Measurements from ENCODE around the gene GSK3B. TPM values are rescaled to one million over a fixed set of nuclear protein-coding genes. Genes with fewer than 3 reads are reported as not detected.
"Not testable (repeated sequence)": the region's sequence is repeated elsewhere in the genome, so short reads cannot be mapped to it uniquely, and the experiment has no call there.

GSK3B gene
- total and polyA plus RNA-seq, 3 donors from 2014 or later: 64.9 to 73.1 (median 65.1) TPM

DNA sequence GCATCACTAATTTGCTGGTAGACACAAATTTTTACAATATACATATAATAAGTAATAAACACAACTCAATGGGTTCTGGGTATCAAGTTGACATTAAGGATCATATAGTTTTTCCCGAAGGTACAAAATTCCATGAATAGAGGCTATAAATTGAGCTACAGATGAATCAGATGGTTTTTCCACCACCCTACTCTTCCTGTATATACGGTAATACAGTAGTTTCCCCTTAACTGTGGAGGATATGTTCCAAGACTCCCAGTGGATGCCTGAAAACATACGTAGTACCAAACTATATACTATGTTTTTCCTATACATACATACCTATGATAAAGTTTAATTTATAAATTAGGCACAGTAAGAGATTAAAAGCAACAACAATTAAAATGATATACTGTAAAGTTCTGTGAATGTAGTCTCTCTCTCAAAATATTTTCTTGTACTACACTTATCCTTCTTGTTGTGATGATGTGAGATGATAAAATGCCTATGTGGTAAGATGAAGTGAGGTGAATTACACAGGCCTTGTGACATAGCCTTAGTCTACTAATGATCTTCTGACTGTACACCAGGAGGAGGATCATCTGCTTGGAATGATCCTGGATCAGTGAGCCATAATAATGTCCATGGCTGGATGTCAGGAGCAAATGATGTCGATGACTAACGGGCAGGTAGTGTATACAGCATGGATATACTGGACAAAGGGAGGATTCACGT lies 195.6 kb downstream of the GSK3B start:
- WGBS, 2 donors: 95 to 97% methylated on average over 6 of the region's 6 CpGs
- no peak for DNase-seq
- Histone ChIP-seq H3K27ac (no peak overlapping the region), H3K4me1 (no peaks in the 10 kb centered on the region), H3K27me3 (no peaks in the 10 kb centered on the region), H3K4me3 (no peak overlapping the region), H3K36me3 (ENCODE audit: low read depth, missing control alignments) (no peaks in the 10 kb centered on the region), H3K9me3 (no peaks in the 10 kb centered on the region)
- no peak for TF ChIP-seq POLR2A (IDR thresholded peaks at IDR 0.05)
- TF ChIP-seq, protein P1, sequence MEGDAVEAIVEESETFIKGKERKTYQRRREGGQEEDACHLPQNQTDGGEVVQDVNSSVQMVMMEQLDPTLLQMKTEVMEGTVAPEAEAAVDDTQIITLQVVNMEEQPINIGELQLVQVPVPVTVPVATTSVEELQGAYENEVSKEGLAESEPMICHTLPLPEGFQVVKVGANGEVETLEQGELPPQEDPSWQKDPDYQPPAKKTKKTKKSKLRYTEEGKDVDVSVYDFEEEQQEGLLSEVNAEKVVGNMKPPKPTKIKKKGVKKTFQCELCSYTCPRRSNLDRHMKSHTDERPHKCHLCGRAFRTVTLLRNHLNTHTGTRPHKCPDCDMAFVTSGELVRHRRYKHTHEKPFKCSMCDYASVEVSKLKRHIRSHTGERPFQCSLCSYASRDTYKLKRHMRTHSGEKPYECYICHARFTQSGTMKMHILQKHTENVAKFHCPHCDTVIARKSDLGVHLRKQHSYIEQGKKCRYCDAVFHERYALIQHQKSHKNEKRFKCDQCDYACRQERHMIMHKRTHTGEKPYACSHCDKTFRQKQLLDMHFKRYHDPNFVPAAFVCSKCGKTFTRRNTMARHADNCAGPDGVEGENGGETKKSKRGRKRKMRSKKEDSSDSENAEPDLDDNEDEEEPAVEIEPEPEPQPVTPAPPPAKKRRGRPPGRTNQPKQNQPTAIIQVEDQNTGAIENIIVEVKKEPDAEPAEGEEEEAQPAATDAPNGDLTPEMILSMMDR (IDR thresholded peaks at IDR 0.05): no peak
- intact Hi-C loops (cut with DNase I; ENCODE audit: low total_unique reads): no loop called here

DNA sequence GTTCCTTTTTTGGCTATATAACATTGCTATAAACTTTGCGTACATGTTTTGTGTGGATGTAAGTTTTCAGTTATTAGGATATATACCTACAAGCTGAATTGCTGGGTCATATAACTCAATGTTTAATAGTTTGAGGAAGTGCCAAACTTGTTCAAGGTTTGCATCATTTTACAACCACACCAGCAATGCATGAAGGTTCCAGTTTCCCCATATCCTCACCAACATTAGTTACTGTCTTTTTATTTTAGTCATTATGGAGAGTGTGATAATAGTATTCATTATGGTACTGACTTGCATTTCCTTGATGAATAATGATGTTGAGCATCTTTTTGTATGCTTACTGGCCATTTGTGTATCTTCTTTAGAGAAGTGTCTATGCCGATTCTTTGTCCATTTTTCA lies 200.1 kb downstream of the GSK3B start:
- WGBS, 2 donors: 97 to 98% methylated on average over 2 of the region's 2 CpGs
- no peaks in the 10 kb centered on the region for H3K27me3 ChIP-seq
- no peak overlapping the region for H3K27ac ChIP-seq
- intact Hi-C loops (cut with DNase I; ENCODE audit: low total_unique reads): no loop called here
- no peak for TF ChIP-seq POLR2A (IDR thresholded peaks at IDR 0.05)
- TF ChIP-seq, protein P1 (IDR thresholded peaks at IDR 0.05): no peak
- H3K4me1 ChIP-seq: peaks cover 4% of the 10 kb centered on the region
- no peak for DNase-seq
- no peaks in the 10 kb centered on the region for H3K36me3 ChIP-seq (ENCODE audit: low read depth, missing control alignments)
- no peaks in the 10 kb centered on the region for H3K9me3 ChIP-seq
- H3K4me3 ChIP-seq: no peak overlapping the region

- Histone ChIP-seq H3K27me3 (no peaks in the 10 kb centered on the region), H3K27ac (no peak overlapping the region), H3K9me3 (no peaks in the 10 kb centered on the region), H3K4me3 (no peak overlapping the region), H3K36me3 (ENCODE audit: low read depth, missing control alignments) (no peaks in the 10 kb centered on the region), H3K4me1 (peaks cover 4% of the 10 kb centered on the region)
- no peak for DNase-seq
- 93 to 95% methylated on average over 1 of the region's 1 CpG for WGBS, 2 donors
- TF ChIP-seq, protein P1 (IDR thresholded peaks at IDR 0.05): no peak
- no peak for TF ChIP-seq POLR2A (IDR thresholded peaks at IDR 0.05)
- intact Hi-C loops (cut with DNase I; ENCODE audit: low total_unique reads): no loop called here
These were observed 200.5 kb downstream of the GSK3B start for GRCh38 chr3:119893769-119894168.

- Histone ChIP-seq H3K4me3 (no peak overlapping the region), H3K27ac (no peak overlapping the region), H3K4me1 (peaks cover 4% of the 10 kb centered on the region), H3K36me3 (ENCODE audit: low read depth, missing control alignments) (no peaks in the 10 kb centered on the region), H3K9me3 (no peaks in the 10 kb centered on the region), H3K27me3 (no peaks in the 10 kb centered on the region)
- no peak for TF ChIP-seq POLR2A (IDR thresholded peaks at IDR 0.05)
- TF ChIP-seq, protein P1 (IDR thresholded peaks at IDR 0.05): peak; percentile 49 to 58 (median 52)
- intact Hi-C loops (cut with DNase I; ENCODE audit: low total_unique reads): no loop called here
- WGBS, 2 donors: 38 to 48% methylated on average over 10 of the region's 10 CpGs
- peak; percentile 33 for DNase-seq
These were observed 202.1 kb downstream of the GSK3B start for GRCh38 chr3:119891944-119892721.

DNA sequence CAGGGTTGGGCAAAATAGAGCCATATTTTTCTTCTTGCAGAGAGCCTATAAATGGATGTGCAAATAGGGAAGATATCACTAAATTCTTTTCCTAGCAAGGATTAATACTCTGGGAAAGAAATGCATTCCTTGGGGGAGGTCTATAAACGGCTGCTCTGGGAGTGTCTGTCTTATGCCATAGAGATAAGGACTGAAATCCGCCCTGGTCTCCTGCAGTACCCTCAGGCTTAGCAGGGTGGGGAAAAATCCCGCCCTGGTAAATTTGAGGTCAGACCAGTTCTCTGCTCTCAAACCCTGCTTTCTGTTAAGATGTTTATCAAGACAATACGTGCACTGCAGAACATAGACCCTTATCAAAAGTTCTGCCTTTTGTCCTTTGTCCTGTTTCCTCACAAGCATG lies 205.6 kb downstream of the GSK3B start:
- H3K27ac ChIP-seq; DNase-seq; H3K4me1 ChIP-seq; H3K9me3 ChIP-seq; H3K36me3 ChIP-seq (ENCODE audit: low read depth, missing control alignments); H3K27me3 ChIP-seq; H3K4me3 ChIP-seq; intact Hi-C loops (cut with DNase I; ENCODE audit: low total_unique reads): not testable (repeated sequence)
- WGBS, 2 donors: 87 to 98% methylated on average over 4 of the region's 4 CpGs
